Trophoblast cell (in vitro differentiated cells and primary cell): ENCODE measurements around the gene CTSH.

Experiments
- DNase-seq, 2 donors: peaks; one replicate each; pipeline ENCODE4 v3.0.0-alpha.2; 2016
- H2AFZ ChIP-seq: 2 replicates; pipeline ENCODE4 v1.6.1; 2013; ENCODE audit warnings: low read length, moderate library complexity, mild to moderate bottlenecking; ENCODE audit not compliant: insufficient read depth, poor library complexity
- H2AK5ac ChIP-seq: 2 replicates; pipeline ENCODE4 v1.6.1; 2013; ENCODE audit warnings: mild to moderate bottlenecking, low read length
- H2BK120ac ChIP-seq: 2 replicates; pipeline ENCODE4 v1.6.1; 2013; ENCODE audit warnings: low read length, mild to moderate bottlenecking, moderate library complexity; ENCODE audit not compliant: insufficient read depth, poor library complexity
- H2BK12ac ChIP-seq: 2 replicates; pipeline ENCODE4 v1.6.1; 2013; ENCODE audit warnings: mild to moderate bottlenecking, low read length, moderate library complexity
- H2BK5ac ChIP-seq: 2 replicates; pipeline ENCODE4 v1.6.1; 2013; ENCODE audit warnings: low read length, low read depth, moderate library complexity, mild to moderate bottlenecking; ENCODE audit not compliant: poor library complexity
- H3K14ac ChIP-seq: 2 replicates; pipeline ENCODE4 v1.6.1; 2013; ENCODE audit warnings: mild to moderate bottlenecking, low read length
- H3K18ac ChIP-seq: 2 replicates; pipeline ENCODE4 v1.6.1; 2013; ENCODE audit warnings: mild to moderate bottlenecking, low read length
- H3K23ac ChIP-seq: 2 replicates; pipeline ENCODE4 v1.6.1; 2013; ENCODE audit warnings: low read length
- H3K27ac ChIP-seq: 2 replicates; pipeline ENCODE4 v1.5.1; 2013; ENCODE audit warnings: low read depth, mild to moderate bottlenecking, inconsistent platforms, low read length, moderate library complexity
- H3K27me3 ChIP-seq: 2 replicates; pipeline ENCODE4 v1.6.1; 2013; ENCODE audit warnings: inconsistent platforms, mild to moderate bottlenecking, low read length, moderate library complexity; ENCODE audit not compliant: insufficient read depth
- H3K36me3 ChIP-seq, 2 experiments: 1 replicate in 1 of 2; 2 replicates in 1 of 2; pipeline ENCODE4 v1.6.1; 2013; ENCODE audit warnings: low read length in 2 of 2, mild to moderate bottlenecking in 2 of 2, moderate library complexity in 1 of 2; ENCODE audit not compliant: insufficient read depth in 2 of 2, control insufficient read depth in 1 of 2
- H3K4ac ChIP-seq: 2 replicates; pipeline ENCODE4 v1.6.1; 2013; ENCODE audit warnings: low read depth, mild to moderate bottlenecking, low read length, moderate library complexity
- H3K4me1 ChIP-seq, 2 experiments: 1 replicate in 1 of 2; 2 replicates in 1 of 2; pipeline ENCODE4 v1.6.1; 2013; ENCODE audit warnings: low read length in 2 of 2, mild to moderate bottlenecking in 2 of 2, moderate library complexity in 1 of 2; ENCODE audit not compliant: insufficient read depth in 2 of 2, control insufficient read depth in 1 of 2
- H3K4me2 ChIP-seq: 2 replicates; pipeline ENCODE4 v1.6.1; 2013; ENCODE audit warnings: inconsistent platforms, mild to moderate bottlenecking, low read length, moderate library complexity
- H3K4me3 ChIP-seq: 2 replicates; pipeline ENCODE4 v1.5.1; 2013; ENCODE audit warnings: mild to moderate bottlenecking, low read depth, low read length, inconsistent platforms
- H3K79me1 ChIP-seq: one replicate; pipeline ENCODE4 v1.6.1; 2013; ENCODE audit warnings: low read length
- H3K79me2 ChIP-seq: 2 replicates; pipeline ENCODE4 v1.6.1; 2013; ENCODE audit warnings: low read length, mild to moderate bottlenecking; ENCODE audit not compliant: control insufficient read depth, insufficient read depth, poor library complexity
- H3K9ac ChIP-seq: 2 replicates; pipeline ENCODE4 v1.6.1; 2013; ENCODE audit warnings: mild to moderate bottlenecking, low read length
- H3K9me3 ChIP-seq: 2 replicates; pipeline ENCODE4 v1.6.1; 2013; ENCODE audit warnings: low read depth, mild to moderate bottlenecking, control low read depth, inconsistent platforms, low read length; ENCODE audit not compliant: insufficient read depth
- H4K12ac ChIP-seq: 2 replicates; pipeline ENCODE4 v1.6.1; 2013; ENCODE audit warnings: low read depth, mild to moderate bottlenecking, low read length, moderate library complexity
- H4K8ac ChIP-seq: 2 replicates; pipeline ENCODE4 v1.6.1; 2013; ENCODE audit warnings: low read depth, mild to moderate bottlenecking, low read length, moderate library complexity
- H4K91ac ChIP-seq: one replicate; pipeline ENCODE4 v1.6.1; 2013; ENCODE audit warnings: low read depth, mild to moderate bottlenecking, low read length, moderate library complexity
- WGBS: extraction: QIAGEN DNeasy Blood & Tissue Kit; methylation state at CpG from one replicate; pipeline ENCODE4 v1.1.7; 2013; ENCODE audit warnings: missing lambda C conversion rate; ENCODE audit not compliant: insufficient read length, insufficient coverage; ENCODE audit errors: extremely low coverage; 5-methylcytosine and 5-hydroxymethylcytosine counted together

The CTSH gene

GRCh38 chr15:78881681-78882080 lies 63.2 kb downstream of the CTSH start:
- Histone ChIP-seq H3K79me1 (no peaks in the 10 kb centered on the region), H3K4me3 (no peak overlapping the region), H3K4ac (peak overlapping the region; percentile 72), H4K8ac (no peak overlapping the region), H2BK5ac (no peak overlapping the region), H2BK120ac (no peak overlapping the region), H2AFZ (no peak overlapping the region), H3K27me3 (no peaks in the 10 kb centered on the region), H3K27ac (no peak overlapping the region), H3K9ac (no peak overlapping the region), H3K14ac (no peak overlapping the region), H3K4me2 (no peak overlapping the region), H2AK5ac (no peak overlapping the region), H2BK12ac (no peak overlapping the region), H3K18ac (no peak overlapping the region), H3K36me3 (peaks cover 23 to 24% of the 10 kb centered on the region in 2 experiments), H3K9me3 (no peaks in the 10 kb centered on the region), H4K91ac (no peak overlapping the region), H3K79me2 (peaks cover 25% of the 10 kb centered on the region), H3K4me1 (peaks cover 0 to 3% of the 10 kb centered on the region in 2 experiments), H3K23ac (no peak overlapping the region), H4K12ac (no peak overlapping the region)
- WGBS, result no CpG with 5 or more reads among the region's 1 CpG
- no peak for DNase-seq

GRCh38 chr15:78880813-78881212 lies 64.0 kb downstream of the CTSH start:
- no peak overlapping the region for H3K9ac ChIP-seq
- H2AK5ac ChIP-seq, result no peak overlapping the region
- H3K27ac ChIP-seq, result no peak overlapping the region
- H3K23ac ChIP-seq, result no peak overlapping the region
- H2BK120ac ChIP-seq, result no peak overlapping the region
- H3K4me3 ChIP-seq, result no peak overlapping the region
- H3K4me2 ChIP-seq, result no peak overlapping the region
- no peak overlapping the region for H3K14ac ChIP-seq
- H3K79me2 ChIP-seq, result peaks cover 32% of the 10 kb centered on the region
- no peaks in the 10 kb centered on the region for H3K9me3 ChIP-seq
- H2AFZ ChIP-seq, result no peak overlapping the region
- peaks cover 17 to 22% of the 10 kb centered on the region in 2 experiments for H3K36me3 ChIP-seq
- H4K91ac ChIP-seq, result no peak overlapping the region
- H3K27me3 ChIP-seq, result no peaks in the 10 kb centered on the region
- peak in 1 of 2 donors; percentile 85 for DNase-seq
- no peak overlapping the region for H4K8ac ChIP-seq
- H3K4ac ChIP-seq, result peak overlapping the region; percentile 75
- H3K4me1 ChIP-seq, result peaks cover 0 to 6% of the 10 kb centered on the region in 2 experiments
- no peak overlapping the region for H2BK5ac ChIP-seq
- no peak overlapping the region for H2BK12ac ChIP-seq
- WGBS, result no CpG with 5 or more reads among the region's 1 CpG
- H4K12ac ChIP-seq, result no peak overlapping the region
- H3K18ac ChIP-seq, result no peak overlapping the region
- no peaks in the 10 kb centered on the region for H3K79me1 ChIP-seq

- Histone ChIP-seq H3K4me3 (no peak overlapping the region), H4K12ac (no peak overlapping the region), H4K8ac (no peak overlapping the region), H2AK5ac (no peak overlapping the region), H3K18ac (no peak overlapping the region), H3K36me3 (peaks cover 17 to 24% of the 10 kb centered on the region in 2 experiments), H3K4ac (no peak overlapping the region), H3K27ac (no peak overlapping the region), H3K14ac (no peak overlapping the region), H3K79me1 (no peaks in the 10 kb centered on the region), H2BK120ac (no peak overlapping the region), H2AFZ (no peak overlapping the region), H2BK5ac (no peak overlapping the region), H2BK12ac (no peak overlapping the region), H3K27me3 (no peaks in the 10 kb centered on the region), H3K79me2 (peaks cover 37% of the 10 kb centered on the region), H4K91ac (no peak overlapping the region), H3K4me1 (peaks cover 3 to 8% of the 10 kb centered on the region in 2 experiments), H3K9me3 (no peaks in the 10 kb centered on the region), H3K23ac (no peak overlapping the region), H3K9ac (no peak overlapping the region), H3K4me2 (no peak overlapping the region)
- DNase-seq, result peak in 1 of 2 donors; percentile 50
These were observed 64.7 kb downstream of the CTSH start for GRCh38 chr15:78880242-78880533.

- no peak for DNase-seq
- Histone ChIP-seq H4K8ac (no peak overlapping the region), H4K12ac (no peak overlapping the region), H3K79me2 (peaks cover 37% of the 10 kb centered on the region), H3K36me3 (peaks cover 15 to 24% of the 10 kb centered on the region in 2 experiments), H3K9me3 (no peaks in the 10 kb centered on the region), H3K18ac (no peak overlapping the region), H2AK5ac (no peak overlapping the region), H3K4me2 (no peak overlapping the region), H2BK12ac (no peak overlapping the region), H2AFZ (no peak overlapping the region), H3K9ac (no peak overlapping the region), H3K79me1 (no peaks in the 10 kb centered on the region), H3K14ac (no peak overlapping the region), H3K4ac (peak overlapping the region; percentile 98), H3K27ac (no peak overlapping the region), H3K27me3 (no peaks in the 10 kb centered on the region), H3K4me1 (peaks cover 3 to 8% of the 10 kb centered on the region in 2 experiments), H2BK5ac (no peak overlapping the region), H3K4me3 (no peak overlapping the region), H3K23ac (no peak overlapping the region), H4K91ac (no peak overlapping the region), H2BK120ac (no peak overlapping the region)
- no CpG with 5 or more reads among the region's 6 CpGs for WGBS
These were observed 65.2 kb downstream of the CTSH start for GRCh38 chr15:78879517-78880241.
